NOMO-1 treated with DMSO at 0.1 percent for 48 hours (cell line): ENCODE measurements around the gene NUDT17.
"Not testable (repeated sequence)": the region's sequence is repeated elsewhere in the genome, so short reads cannot be mapped to it uniquely, and the experiment has no call there.

Source experiments
- DNase-seq: peaks from one replicate; lab custom pipeline; 2025; ENCODE audit not compliant: unreplicated experiment; lab: John Stamatoyannopoulos, UW

Gene NUDT17, protein sequence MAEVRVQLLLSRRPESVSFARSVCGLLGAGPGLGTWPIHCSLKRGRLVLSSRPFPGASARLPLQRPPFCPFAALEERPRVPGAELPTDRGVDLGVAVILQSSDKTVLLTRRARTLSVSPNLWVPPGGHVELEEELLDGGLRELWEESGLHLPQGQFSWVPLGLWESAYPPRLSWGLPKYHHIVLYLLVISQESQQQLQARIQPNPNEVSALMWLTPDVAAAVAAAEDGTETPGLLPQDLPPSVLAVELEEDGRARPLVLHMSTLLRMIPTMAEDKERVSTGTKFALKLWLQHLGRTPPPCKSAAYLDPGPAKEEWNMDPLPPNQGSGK

DNA sequence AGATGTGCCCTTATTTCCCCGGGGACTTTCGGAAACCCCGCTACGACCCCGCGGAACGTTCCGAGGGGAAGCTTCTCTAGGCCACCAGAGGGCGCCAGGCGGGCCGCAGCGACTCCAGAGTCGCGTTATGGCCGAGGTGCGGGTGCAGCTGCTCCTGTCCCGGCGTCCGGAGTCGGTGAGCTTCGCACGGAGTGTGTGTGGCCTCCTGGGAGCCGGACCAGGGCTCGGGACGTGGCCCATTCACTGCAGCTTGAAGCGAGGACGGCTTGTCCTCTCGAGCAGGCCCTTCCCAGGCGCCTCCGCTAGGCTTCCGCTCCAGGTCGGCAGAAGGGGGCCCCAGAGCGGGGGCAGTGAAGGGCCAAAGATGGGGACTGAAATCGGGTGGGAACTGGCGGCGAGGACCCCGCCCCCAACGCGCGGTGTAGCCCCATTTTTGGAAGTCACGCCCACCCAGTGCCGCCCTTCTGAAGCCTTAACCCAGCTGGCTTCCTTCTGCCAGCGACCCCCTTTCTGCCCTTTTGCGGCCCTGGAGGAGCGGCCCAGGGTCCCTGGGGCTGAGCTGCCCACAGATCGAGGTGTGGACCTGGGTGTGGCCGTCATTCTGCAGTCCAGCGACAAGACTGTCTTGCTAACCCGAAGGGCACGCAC, at the start of gene NUDT17:
Gene NUDT17, plus strand, starts transcription at position 117 of the 648 bp plus-strand sequence. Its CDS starts 11 bp downstream, at position 128.
- peak; percentile 36 for DNase-seq

DNA sequence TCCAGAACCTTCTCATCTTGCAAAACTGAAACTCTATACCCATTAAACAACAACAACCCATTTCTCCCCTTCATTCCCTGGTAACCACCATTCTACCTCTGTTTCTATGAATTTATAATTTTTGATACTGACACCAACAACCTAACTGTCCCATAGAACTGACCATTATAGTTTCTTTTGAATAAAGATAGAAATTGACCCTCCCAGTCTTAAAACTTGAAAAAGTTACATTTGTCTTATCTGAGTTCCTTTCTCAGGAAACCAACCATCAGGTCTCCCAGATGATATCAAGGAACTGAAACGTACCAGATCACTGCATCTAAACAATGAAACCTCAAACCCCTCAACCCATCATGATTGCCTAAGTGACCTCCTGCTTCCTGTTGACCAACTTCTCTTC, 48.7 kb upstream of the NUDT17 start:
- no peak for DNase-seq

DNA sequence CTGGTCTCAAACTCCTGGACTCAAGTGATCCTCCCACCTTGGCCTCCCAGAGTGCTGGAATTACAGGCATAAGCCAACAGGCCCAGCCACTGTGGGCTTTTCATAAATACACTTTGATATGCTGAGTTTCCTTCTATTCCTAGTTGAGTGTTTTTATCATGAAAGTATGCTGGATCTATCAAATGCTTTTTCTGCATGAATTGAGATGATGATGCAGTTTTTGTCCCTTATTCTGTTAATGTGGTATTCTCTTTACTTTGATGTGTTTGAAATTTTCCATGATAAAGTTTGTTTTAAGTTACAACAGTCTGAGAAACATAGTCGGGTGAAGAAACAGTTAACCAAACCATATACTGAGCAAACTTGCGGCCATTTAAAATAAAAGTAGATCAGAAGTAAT, 45.6 kb upstream of the NUDT17 start:
- DNase-seq = no peak

DNA sequence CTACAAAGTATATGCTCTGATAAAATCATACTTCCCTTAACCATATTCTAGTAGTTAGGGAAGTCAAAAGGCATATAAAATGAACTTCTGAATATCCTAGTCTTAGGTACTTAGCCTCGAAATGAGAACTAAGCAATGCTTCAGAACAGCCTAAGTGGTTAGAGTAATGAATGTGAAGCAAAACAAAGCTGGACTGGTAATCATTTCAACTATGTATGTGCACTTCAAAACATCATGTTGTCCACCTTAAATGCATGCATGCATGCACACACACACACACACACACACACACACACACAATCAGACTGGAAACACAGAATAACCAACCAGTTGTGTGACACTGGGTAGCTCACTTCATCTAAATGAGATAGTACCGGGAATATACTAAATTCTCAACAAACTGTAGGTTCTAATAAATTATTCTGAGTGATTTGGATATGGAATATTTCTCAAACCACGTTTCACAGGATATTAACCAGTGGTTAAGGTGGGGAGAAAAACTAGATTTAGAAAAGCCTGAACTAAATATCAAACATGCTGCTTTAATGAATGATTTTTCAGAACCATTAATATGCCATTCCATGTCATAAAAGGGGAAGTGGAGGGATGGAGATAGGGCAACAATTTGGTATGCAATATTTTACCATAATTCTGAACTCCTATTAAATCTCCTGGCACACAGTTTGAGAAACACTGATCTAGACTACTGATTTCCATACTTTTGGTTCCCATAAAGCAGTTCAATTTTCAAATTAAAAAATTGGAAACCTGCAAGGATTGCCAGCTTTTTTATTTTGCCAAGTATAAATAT, 41.0 kb upstream of the NUDT17 start:
- DNase-seq = no peak

DNA sequence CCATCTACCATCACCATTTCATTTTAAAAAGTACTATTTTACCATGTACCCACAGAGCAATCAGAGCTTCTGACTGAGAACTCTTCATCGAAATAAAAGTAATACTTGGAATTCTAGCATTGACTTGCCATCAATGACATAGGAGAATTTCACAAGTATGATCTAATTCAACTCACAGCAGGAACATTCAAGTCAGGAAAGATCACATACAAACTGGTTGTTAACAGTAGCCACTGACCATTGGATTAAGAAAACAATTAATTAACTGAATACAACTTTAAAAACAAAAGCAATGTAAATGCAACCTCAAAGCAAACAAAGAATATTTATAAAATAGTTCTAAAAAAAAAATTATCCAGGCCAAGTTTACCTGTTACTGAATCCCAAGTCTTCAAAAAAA, 40.4 kb upstream of the NUDT17 start:
- no peak for DNase-seq

DNA sequence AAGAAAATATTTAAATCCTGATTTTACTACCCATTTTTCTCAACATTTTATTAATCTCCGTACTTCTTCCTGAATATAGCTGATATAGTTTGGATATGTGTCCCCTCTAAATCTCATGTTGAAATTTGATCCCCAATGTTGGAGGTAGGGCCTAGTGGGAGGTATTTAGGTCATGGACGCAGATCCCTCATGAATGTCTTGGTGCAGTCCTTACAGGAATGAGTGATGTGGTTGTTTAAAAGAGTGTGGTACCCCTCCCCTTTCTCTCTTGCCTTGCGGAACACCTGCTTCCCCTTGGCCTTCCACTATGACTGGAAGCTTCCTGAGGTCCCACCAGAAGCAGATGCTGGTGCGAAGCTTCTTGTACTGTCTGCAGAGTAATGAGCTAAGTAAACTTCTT, 39.0 kb upstream of the NUDT17 start:
- no peak for DNase-seq

DNA sequence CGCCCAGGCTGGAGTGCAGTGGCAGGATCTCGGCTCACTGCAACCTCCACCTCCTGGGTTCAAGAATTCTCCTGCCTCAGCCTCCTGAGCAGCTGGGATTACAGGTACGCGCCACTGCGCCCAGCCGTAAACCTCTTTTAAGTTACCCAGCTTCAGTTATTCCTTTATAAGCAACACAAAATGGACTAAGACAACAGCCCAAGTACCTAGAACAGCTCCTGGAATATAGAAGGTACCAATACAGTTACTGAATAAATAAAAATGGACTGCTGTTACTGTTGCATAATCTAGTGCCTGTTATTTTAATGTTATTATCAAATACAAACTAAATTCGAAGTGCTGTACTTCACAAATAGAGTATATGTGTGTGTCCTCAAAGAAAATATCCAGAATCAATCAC, 38.6 kb upstream of the NUDT17 start:
- DNase-seq = no peak

DNA sequence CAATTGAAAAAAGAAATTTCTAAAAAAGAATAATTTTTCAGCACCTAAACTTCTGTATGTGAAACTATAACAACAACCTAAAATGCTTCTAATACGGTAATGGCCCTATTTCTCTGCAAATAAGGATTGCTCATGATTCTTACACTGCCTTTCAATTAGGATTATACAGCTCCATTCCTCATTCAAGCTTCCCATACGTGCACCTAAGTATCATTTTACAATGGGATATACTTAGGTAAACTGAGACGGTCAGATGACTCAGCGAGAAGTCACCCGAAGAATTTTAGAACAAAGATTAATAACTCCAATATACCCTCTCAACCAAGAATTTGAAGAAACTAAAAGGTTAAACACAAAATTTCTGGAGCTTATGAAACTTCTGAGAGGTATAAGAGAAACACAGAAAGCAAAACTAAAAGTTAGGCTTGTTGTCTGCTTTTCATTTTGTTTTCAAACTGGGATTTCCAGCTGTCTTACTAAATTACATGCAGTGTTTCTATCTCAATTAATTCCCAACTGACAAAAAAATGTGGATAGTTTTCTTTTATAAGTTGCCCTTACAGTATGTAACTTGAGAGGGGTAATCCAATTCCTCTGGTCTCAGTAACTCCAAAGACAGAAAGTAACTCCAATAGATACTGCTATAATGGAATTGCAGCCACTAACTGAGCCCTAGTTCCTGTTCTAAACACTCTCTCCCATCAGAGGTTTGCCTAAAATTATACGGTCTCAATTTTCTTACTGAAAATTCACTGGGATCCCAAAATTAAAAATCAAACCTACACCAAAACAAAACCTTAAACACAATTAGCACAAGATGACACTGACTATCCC, 32.2 kb upstream of the NUDT17 start:
- DNase-seq = not testable (repeated sequence)

DNA sequence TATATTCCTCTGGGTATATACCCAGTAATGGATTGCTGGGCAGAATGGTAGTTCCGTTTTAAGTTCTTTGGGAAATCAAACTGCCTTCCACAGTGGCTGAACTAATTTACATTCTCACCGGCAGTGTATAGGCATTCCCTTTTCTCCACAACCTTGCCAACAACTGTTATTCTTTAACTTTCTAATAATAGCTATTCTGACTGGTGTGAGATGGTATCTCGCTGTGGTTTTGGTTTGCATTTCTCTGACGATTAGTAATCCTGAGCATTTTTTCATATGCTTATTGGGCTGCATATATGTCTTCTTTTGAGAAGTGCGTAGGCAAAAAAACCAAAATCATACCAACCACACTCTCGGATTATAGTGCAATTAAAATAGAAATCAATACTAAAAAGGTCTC, 27.3 kb upstream of the NUDT17 start:
- not testable (repeated sequence) for DNase-seq

DNA sequence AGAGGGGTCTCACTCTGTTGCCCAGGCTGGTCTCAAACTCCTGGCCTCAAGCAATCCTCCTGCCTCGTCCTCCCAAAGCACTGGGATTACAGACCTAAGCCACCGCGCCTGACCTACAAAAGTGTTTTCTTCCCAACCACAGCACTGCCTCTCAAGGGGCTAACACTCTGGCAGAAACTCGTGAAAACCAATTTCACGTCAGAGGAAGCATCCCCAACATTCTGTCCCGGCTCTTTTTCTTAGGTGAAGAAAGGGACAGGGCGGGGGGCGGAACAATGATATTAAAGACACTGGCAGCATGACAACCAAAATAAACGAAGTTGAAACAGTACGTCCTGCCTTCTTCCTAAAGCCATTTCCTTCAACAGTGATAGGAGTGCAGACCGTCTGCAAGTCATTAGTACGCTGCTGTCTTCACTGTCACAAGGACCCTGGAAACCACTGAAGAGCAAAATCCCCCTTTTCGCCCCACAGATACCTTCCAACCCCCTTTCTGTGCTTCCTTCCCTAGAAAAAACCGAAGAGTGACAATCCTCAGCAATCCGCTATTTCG, 22.6 kb upstream of the NUDT17 start:
- not testable (repeated sequence) for DNase-seq

DNA sequence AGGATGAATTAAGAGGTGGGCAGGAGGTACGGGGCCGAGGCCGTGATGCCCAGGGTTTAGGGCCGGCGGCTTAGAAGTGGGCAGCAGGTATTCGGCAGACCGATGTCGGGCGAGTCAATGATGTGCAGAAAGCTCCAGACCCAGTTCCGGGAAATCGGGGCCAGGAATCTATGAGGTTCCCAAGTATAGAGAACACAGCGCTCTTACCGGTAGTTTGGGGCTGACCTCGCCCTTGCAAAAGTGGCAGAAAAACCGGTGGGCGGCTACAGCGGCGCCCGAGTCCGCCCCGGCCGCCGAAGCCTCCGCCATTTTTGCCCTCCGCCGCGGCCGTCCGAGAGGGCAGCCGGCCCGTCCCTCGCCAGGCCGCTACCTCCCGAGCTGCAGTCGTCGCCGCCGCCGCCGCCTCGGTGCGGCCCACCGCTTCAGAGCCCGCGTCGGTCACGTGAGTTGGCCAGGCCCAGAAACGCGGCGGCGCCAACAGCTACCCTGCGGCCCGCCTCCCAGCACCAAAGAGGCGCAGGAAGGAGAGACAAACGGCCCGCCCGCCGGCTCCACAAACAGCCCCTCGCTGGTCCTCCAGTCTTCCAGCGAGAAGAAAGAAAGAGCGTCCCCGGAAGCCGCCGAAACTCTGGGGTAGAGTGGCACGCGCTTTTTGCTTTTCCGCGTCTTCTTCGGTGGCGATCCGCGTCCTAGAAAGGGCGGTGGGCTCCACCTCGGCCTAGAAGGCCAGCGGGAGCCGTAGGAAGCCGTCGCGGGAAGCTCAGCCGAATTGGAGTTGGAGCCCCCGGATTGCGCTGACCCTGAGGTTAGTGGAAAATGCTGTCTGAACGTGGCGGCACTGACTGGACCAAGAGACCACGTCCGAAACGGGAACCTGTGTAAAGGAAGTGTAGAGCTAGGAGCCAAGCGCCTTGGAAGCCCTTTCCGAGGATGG, 21.6 kb upstream of the NUDT17 start, which contains the start of the genes POLR3C and RNF115:
Gene POLR3C, plus strand, starts transcription at position 636 of the 934 bp plus-strand sequence. CDS start 1,577 bp downstream, outside the sequence.
Gene RNF115, minus strand, starts transcription at position 531 of the 934 bp plus-strand sequence. Its CDS starts 222 bp downstream, at position 309.
- peak; percentile 95 for DNase-seq

DNA sequence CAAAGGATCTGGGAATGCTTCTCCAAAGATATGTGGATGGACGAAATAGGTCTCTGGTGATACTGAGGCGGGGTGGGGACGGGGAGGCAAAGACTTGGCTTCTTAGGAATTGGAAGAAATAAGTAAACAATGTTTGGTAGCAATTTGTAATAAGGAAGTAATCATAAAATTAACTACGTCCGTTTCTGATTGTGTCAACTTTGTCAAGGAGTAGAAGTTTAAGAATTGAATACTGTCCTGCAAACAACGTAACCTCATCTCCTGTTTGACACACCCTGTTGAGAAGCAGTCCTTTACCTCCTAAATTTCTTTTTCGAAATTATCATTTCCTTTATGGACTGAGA, 21.0 kb upstream of the NUDT17 start:
- DNase-seq = no peak

DNA sequence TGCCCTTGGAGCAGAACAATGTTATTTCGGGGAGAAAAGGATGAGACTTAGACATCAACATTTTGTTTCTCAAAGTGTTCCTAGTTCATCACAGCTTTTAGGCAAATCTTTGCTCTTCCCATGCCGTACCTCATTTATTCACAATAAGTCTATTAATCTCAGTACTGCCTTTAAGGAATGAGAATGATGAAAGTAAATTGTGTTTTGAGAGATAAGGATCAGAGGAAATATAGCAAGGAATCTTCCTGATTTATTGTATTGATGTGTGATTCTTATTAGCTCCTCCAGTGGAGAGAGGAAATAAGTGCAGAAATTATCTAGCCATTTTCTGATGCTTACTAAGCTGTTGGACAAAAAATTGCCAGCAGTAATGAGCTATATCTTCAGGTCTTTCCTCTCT, 19.4 kb upstream of the NUDT17 start:
- no peak for DNase-seq

DNA sequence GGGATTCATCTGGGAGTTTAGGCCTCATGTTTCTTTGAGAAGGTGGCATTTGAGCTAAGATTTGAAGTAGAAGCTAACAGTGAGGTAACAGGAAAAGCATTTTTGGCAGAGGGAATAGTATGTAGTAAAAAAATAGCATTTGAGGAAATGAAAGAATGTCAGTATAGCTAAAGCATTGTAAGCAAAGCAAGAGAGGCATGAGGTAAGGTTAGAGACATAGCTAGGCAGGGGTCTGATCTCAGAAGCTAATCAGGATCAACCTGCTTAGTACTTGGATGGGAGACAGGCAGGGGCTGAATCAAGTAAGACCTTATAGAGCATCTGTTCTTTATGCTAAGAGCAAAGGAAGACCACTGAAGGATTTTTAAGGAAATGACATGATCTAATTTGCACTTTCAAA, 17.5 kb upstream of the NUDT17 start:
- no peak for DNase-seq

DNA sequence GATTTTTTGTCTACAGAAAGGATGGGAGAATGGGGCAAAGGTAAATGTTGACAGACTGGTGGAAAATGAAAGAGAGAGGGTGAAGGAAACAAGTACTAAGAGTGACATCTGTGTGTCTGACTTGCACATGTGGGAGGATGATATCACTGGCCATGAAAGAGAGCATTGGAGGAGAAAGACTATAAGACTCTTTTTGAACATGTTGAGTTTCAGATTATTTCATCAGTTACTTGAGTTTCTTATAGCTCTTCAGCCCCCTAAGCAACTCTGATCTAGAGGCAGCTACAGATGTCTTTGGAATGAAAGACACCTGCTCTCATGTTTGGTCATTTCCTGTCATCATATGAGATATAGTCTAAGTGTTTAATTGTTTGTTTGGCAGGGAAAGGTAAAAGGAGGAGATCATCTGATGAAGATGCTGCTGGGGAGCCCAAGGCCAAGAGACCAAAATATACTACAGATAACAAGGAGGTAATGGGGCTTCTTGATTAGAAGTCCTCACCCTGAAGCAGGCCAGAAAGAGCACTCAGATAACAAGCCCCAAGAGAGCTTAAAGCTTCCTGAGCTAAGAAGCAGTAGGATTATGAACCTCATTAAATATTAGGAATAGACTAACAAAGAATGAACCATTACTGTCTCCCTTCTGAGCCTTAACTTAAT, 16.9 kb upstream of the NUDT17 start:
- no peak for DNase-seq

DNA sequence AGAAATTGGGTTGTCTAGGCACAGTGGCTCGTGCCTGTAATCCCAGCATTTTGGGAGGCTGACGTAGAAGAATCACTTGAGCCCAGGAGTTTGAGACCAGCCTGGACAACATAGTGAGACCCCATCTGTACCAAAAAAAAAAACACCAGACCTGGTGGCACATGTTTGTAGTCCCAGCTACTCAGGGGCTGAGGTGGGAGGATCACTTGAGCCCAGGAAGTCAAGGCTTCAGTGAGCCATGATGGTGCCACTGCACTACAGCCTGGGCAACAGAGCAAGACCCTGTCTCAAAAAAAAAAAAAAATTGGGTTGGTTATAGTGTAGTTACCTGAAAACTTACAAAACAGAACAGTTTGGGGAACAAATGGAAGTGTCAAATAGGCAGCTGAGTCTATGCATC, 14.6 kb upstream of the NUDT17 start:
- DNase-seq = not testable (repeated sequence)

DNA sequence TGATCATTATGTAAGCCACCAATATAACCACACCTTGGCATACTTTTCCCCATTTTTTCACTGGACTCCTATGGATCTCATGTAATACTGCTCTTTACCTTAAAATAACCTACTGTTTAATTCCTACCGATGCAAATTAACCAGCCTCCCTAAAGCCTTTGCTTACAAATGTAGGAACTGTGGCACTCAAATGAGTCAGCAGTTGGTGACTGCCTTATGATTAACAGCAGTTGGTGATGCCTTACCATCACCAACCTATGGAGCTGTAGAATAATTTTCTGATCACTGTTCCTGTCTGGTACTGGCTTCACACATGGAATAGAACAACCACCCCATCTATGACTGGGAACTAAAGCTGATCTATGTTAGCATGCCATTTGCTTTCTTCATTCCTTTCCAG, 7.8 kb upstream of the NUDT17 start:
- no peak for DNase-seq

DNA sequence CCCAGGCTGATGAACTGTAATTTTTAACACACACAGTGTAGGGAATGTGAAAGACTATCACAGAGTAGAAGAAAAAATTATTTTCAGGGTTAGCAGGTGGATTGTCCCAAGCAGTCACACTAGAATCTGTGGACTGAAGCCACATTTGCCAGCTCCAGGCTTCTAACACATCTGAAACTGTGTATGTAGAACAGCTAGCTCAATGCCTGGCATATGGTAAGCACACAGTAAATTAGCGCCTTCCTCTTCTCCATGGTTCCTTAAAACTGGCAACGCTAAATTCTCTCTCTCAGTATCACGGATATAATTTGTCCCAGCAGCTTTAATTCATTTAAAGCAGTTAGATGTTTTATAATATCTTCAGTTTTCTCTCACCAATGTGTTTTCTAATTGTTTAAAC, 2.4 kb upstream of the NUDT17 start:
- DNase-seq = no peak

DNA sequence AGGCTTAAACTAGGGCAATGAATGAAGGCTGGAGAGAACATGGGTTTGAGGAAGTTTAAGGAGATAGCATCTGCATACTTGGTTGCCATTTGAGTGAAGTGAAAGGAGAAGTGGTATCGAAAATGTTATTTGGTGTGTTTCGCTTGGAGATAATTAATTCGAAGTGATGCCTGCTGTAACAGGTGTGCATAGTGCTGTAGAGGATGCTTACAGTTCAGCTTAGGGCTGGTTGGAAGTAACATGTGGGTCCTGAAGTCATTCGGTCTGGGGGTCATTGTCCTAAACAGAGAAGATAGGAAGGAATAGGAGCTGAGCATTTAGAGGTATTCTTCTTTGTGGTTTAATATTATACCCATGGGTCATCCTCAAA, 301 bp upstream of the NUDT17 start:
- peak; percentile 87 for DNase-seq
